GM19023 (cell line): Measurements from ENCODE around the gene ARIH2.
A peak's percentile ranks its signal among the peaks of the same experiment; 100 is the strongest.

Experiments used
- ATAC-seq: cut with Tn5 transposase; IDR thresholded peaks from one replicate; pipeline ENCODE4 v1.9.1; 2021; ENCODE audit warnings: mild to moderate bottlenecking, moderate library complexity; ENCODE audit not compliant: unreplicated experiment

Gene ARIH2

GRCh38 chr3:49017971-49018706 lies 99.5 kb downstream of the ARIH2 start, which contains the start of gene DALRD3:
Gene DALRD3 (minus strand): TSS chr3:49018580. CDS start chr3:49018564, 16 bp downstream.
- no peak for ATAC-seq

GRCh38 chr3:49018707-49019006 lies 100.0 kb downstream of the ARIH2 start:
- no peak for ATAC-seq

- ATAC-seq = no peak
Observed at GRCh38 chr3:49019941-49020329, 101.3 kb downstream of the ARIH2 start.

GRCh38 chr3:49020330-49021212 lies 101.9 kb downstream of the ARIH2 start:
- ATAC-seq = peak; percentile 1

GRCh38 chr3:49021213-49021812 lies 102.7 kb downstream of the ARIH2 start:
- peak; percentile 51 for ATAC-seq

- ATAC-seq = peak; percentile 63
Observed at GRCh38 chr3:49021813-49022687, 103.4 kb downstream of the ARIH2 start, which contains the start of gene NDUFAF3. Gene NDUFAF3 (plus strand): TSS chr3:49022121. CDS start chr3:49022145, 24 bp downstream.

GRCh38 chr3:49022688-49023171 lies 104.1 kb downstream of the ARIH2 start:
- ATAC-seq = no peak

- no peak for ATAC-seq
Observed at GRCh38 chr3:49023775-49024174, 105.1 kb downstream of the ARIH2 start.

GRCh38 chr3:49024449-49024848 lies 105.8 kb downstream of the ARIH2 start:
- ATAC-seq = no peak

GRCh38 chr3:49025005-49025792 lies 106.6 kb downstream of the ARIH2 start:
- no peak for ATAC-seq

GRCh38 chr3:49025793-49026520 lies 107.3 kb downstream of the ARIH2 start:
- ATAC-seq = no peak

- no peak for ATAC-seq
Observed at GRCh38 chr3:49026536-49026935, 107.9 kb downstream of the ARIH2 start.

GRCh38 chr3:49027634-49028033 lies 109.0 kb downstream of the ARIH2 start:
- no peak for ATAC-seq

GRCh38 chr3:49028298-49028672 lies 109.6 kb downstream of the ARIH2 start:
- ATAC-seq = no peak

- ATAC-seq = peak; percentile 92
Observed at GRCh38 chr3:49028673-49029562, 110.3 kb downstream of the ARIH2 start, which contains the start of gene IMPDH2. Gene IMPDH2 (minus strand): TSS chr3:49029398. CDS start chr3:49029350, 48 bp downstream.

GRCh38 chr3:49029563-49029884 lies 110.9 kb downstream of the ARIH2 start:
- no peak for ATAC-seq

- ATAC-seq = no peak
Observed at GRCh38 chr3:49030321-49030720, 111.7 kb downstream of the ARIH2 start.

GRCh38 chr3:49032646-49033304 lies 114.1 kb downstream of the ARIH2 start:
- ATAC-seq = no peak
